ENCODE results near the gene GDF2. TPM values are rescaled to one million over a fixed set of nuclear protein-coding genes. Genes with fewer than 3 reads are reported as not detected.

The GDF2 gene
- total RNA-seq, 1 donor from 2014 or later: not detected

GRCh38 chr10:47351899-47352815 is 29.9 kb downstream of the GDF2 start:
- DNase-seq: no peak
- H3K36me3 ChIP-seq: no peaks in the 10 kb centered on the region
- H3K9me3 ChIP-seq: no peaks in the 10 kb centered on the region
- TF ChIP-seq CTCF (IDR thresholded peaks at IDR 0.05): no peak
- H3K27ac ChIP-seq: no peak overlapping the region
- intact Hi-C loops (cut with DNase I): no loop called here
- no peak for ATAC-seq
- H3K4me1 ChIP-seq: no peaks in the 10 kb centered on the region
- no peaks in the 10 kb centered on the region for H3K27me3 ChIP-seq
- H3K4me3 ChIP-seq: no peak overlapping the region

DNA sequence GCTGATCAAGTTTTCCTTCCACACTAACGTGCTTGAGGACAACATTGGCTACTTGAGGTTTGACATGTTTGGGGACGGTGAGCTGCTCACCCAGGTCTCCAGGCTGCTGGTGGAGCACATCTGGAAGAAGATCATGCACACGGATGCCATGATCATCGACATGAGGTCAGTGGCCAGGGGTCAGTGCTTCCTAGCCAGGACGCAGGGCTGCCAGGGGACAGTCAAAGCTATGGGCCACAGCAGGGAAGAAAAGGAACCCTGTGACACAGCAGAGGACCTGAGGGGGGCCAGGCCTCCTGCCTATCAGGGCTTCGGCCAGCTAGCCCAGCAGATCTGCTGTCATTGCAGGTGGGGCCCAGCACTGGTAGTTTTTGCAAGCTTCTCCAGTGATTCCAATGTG is 31.1 kb downstream of the GDF2 start:
- Histone ChIP-seq H3K9me3 (no peaks in the 10 kb centered on the region), H3K4me3 (no peak overlapping the region), H3K27ac (no peak overlapping the region), H3K36me3 (no peaks in the 10 kb centered on the region), H3K27me3 (no peaks in the 10 kb centered on the region), H3K4me1 (no peaks in the 10 kb centered on the region)
- ATAC-seq (no peak), DNase-seq (no peak)
- intact Hi-C loops (cut with DNase I): no loop called here
- TF ChIP-seq CTCF (IDR thresholded peaks at IDR 0.05): no peak

DNA sequence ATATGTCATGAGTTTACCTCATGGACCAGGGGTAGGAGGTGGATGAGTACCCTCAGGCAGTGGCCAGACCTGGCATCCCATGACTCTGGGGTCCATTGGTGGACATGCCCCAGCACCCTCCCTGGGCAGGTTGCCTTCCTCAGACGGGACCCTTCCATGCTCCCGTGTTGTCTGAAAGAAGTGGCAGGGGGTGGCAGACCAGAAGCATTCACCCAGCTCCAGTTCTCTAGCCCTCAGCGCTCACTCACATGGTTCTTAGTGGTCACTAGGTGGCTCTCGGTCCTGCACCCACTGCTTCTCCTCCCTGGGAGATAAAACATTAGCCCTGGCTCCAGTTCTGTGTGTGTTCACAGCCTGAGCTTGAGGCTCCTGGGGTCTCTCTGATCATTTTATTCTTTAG is 31.9 kb downstream of the GDF2 start:
- intact Hi-C loops (cut with DNase I): no loop called here
- no peaks in the 10 kb centered on the region for H3K36me3 ChIP-seq
- no peak for TF ChIP-seq CTCF (IDR thresholded peaks at IDR 0.05)
- H3K4me1 ChIP-seq: no peaks in the 10 kb centered on the region
- H3K9me3 ChIP-seq: no peaks in the 10 kb centered on the region
- H3K27me3 ChIP-seq: no peaks in the 10 kb centered on the region
- ATAC-seq: no peak
- H3K4me3 ChIP-seq: no peak overlapping the region
- DNase-seq: no peak
- no peak overlapping the region for H3K27ac ChIP-seq

DNA sequence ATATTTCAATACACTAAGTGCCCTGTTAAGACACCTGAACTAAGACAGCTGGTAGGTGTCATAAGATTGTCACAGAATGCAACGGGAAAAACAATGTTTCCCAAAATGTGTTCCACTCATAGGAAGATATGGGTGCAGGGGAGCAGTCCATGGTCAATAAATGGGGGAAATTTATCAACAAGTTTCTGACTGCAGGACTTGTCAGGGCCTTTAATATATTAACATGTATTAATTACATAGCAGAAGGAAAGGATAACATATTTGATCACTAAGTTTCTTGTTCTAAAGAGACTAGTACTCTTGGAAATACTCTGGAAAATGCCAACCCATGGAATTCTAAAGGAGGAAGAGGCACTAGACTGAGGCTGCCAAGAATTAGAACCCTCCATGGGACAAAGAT is 32.6 kb downstream of the GDF2 start:
- intact Hi-C loops (cut with DNase I): no loop called here
- Histone ChIP-seq H3K27ac (no peak overlapping the region), H3K9me3 (no peaks in the 10 kb centered on the region), H3K36me3 (no peaks in the 10 kb centered on the region), H3K4me1 (no peaks in the 10 kb centered on the region), H3K27me3 (no peaks in the 10 kb centered on the region), H3K4me3 (no peak overlapping the region)
- no peak for TF ChIP-seq CTCF (IDR thresholded peaks at IDR 0.05)
- no peak for DNase-seq
- ATAC-seq: no peak

GRCh38 chr10:47356708-47357107 is 34.5 kb downstream of the GDF2 start:
- H3K27ac ChIP-seq: no peak overlapping the region
- H3K4me1 ChIP-seq: no peaks in the 10 kb centered on the region
- H3K9me3 ChIP-seq: no peaks in the 10 kb centered on the region
- intact Hi-C loops (cut with DNase I): no loop called here
- no peaks in the 10 kb centered on the region for H3K27me3 ChIP-seq
- H3K36me3 ChIP-seq: no peaks in the 10 kb centered on the region
- no peak for ATAC-seq
- H3K4me3 ChIP-seq: no peak overlapping the region
- no peak for DNase-seq
- TF ChIP-seq CTCF (IDR thresholded peaks at IDR 0.05): no peak

Data from upper lobe of right lung (tissue), 1 donor.